ENCODE measurements around the gene CITED1. TPM values are rescaled to one million over a fixed set of nuclear protein-coding genes. Genes with fewer than 3 reads are reported as not detected.
"Not testable (repeated sequence)": the region's sequence is repeated elsewhere in the genome, so short reads cannot be mapped to it uniquely, and the experiment has no call there.

CITED1 gene
- total RNA-seq, 1 donor from 2014 or later, result 1.1 TPM

GRCh38 chrX:72330131-72330530, 24.4 kb upstream of the CITED1 start:
- H3K4me1 Mint-ChIP-seq (ENCODE audit: unreplicated experiment), result peaks cover 7% of the 10 kb centered on the region
- H3K4me3 Mint-ChIP-seq (ENCODE audit: unreplicated experiment), result no peak overlapping the region
- TF ChIP-seq CTCF (IDR thresholded peaks at IDR 0.05), result no peak
- no peaks in the 10 kb centered on the region for H3K9me3 Mint-ChIP-seq (ENCODE audit: unreplicated experiment)
- no peak overlapping the region for H3K27ac Mint-ChIP-seq (ENCODE audit: unreplicated experiment)
- no peaks in the 10 kb centered on the region for H3K27me3 Mint-ChIP-seq (ENCODE audit: unreplicated experiment)
- no peak for DNase-seq (ENCODE audit: extremely low spot score, unreplicated experiment)
- H3K36me3 Mint-ChIP-seq (ENCODE audit: unreplicated experiment), result peaks cover 5% of the 10 kb centered on the region

- H3K9me3 Mint-ChIP-seq (ENCODE audit: unreplicated experiment), result no peaks in the 10 kb centered on the region
- H3K4me1 Mint-ChIP-seq (ENCODE audit: unreplicated experiment), result peaks cover 7% of the 10 kb centered on the region
- no peak for TF ChIP-seq CTCF (IDR thresholded peaks at IDR 0.05)
- H3K27ac Mint-ChIP-seq (ENCODE audit: unreplicated experiment), result no peak overlapping the region
- no peak for DNase-seq (ENCODE audit: extremely low spot score, unreplicated experiment)
- peaks cover 5% of the 10 kb centered on the region for H3K36me3 Mint-ChIP-seq (ENCODE audit: unreplicated experiment)
- no peaks in the 10 kb centered on the region for H3K27me3 Mint-ChIP-seq (ENCODE audit: unreplicated experiment)
- H3K4me3 Mint-ChIP-seq (ENCODE audit: unreplicated experiment), result no peak overlapping the region
Measured at GRCh38 chrX:72326605-72327300, 21.0 kb upstream of the CITED1 start.

DNA sequence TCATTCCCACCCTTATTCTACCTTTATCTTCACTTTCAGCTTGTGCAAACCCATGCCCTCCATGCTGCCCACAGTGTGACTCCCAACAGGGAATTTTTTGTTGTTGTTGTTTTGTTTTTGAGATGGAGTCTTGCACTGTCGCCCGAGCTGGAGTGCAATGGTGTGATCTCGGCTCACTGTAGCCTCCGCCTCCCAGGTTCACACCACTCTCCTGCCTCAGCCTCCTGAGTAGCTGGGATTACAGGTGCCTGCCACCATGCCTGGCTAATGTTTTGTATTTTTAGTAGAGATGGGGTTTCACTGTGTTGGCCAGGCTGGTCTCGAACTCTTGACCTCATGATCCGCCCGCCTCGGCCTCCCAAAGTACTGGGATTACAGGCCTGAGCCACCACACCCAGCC, 13.9 kb upstream of the CITED1 start:
- H3K27ac Mint-ChIP-seq (ENCODE audit: unreplicated experiment); H3K36me3 Mint-ChIP-seq (ENCODE audit: unreplicated experiment); H3K4me3 Mint-ChIP-seq (ENCODE audit: unreplicated experiment); H3K9me3 Mint-ChIP-seq (ENCODE audit: unreplicated experiment); H3K27me3 Mint-ChIP-seq (ENCODE audit: unreplicated experiment); H3K4me1 Mint-ChIP-seq (ENCODE audit: unreplicated experiment): not testable (repeated sequence)
- DNase-seq (ENCODE audit: extremely low spot score, unreplicated experiment), result peak; percentile 60

DNA sequence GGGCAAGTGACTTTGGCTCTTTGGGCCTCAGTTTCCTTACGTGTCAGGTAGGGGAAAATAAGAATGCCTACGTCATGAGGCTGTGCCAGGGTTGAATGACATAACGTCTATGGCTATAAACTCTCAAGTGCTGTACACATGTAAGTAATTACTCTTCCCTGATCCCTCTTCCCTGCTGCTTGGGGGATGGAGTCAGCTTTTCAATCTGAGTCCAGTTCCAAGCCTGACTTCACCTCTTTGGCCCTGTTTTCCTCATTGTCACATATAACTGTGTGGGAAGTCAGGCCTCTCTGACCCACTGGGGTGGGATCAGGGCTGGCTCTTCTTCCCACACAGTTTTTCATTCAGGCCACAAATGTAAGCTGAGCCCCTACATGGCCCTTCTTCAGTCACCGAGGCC, 11.4 kb upstream of the CITED1 start:
- Mint-ChIP-seq H3K9me3 (ENCODE audit: unreplicated experiment) (no peaks in the 10 kb centered on the region), H3K27ac (ENCODE audit: unreplicated experiment) (no peak overlapping the region), H3K4me3 (ENCODE audit: unreplicated experiment) (no peak overlapping the region), H3K27me3 (ENCODE audit: unreplicated experiment) (no peaks in the 10 kb centered on the region), H3K4me1 (ENCODE audit: unreplicated experiment) (no peaks in the 10 kb centered on the region), H3K36me3 (ENCODE audit: unreplicated experiment) (no peaks in the 10 kb centered on the region)
- no peak for TF ChIP-seq CTCF (IDR thresholded peaks at IDR 0.05)
- peak; percentile 46 for DNase-seq (ENCODE audit: extremely low spot score, unreplicated experiment)

- no peaks in the 10 kb centered on the region for H3K9me3 Mint-ChIP-seq (ENCODE audit: unreplicated experiment)
- H3K4me1 Mint-ChIP-seq (ENCODE audit: unreplicated experiment), result no peaks in the 10 kb centered on the region
- no peak overlapping the region for H3K4me3 Mint-ChIP-seq (ENCODE audit: unreplicated experiment)
- no peaks in the 10 kb centered on the region for H3K36me3 Mint-ChIP-seq (ENCODE audit: unreplicated experiment)
- DNase-seq (ENCODE audit: extremely low spot score, unreplicated experiment), result peak; percentile 73
- no peak overlapping the region for H3K27ac Mint-ChIP-seq (ENCODE audit: unreplicated experiment)
- no peaks in the 10 kb centered on the region for H3K27me3 Mint-ChIP-seq (ENCODE audit: unreplicated experiment)
- TF ChIP-seq CTCF (IDR thresholded peaks at IDR 0.05), result no peak
Measured at GRCh38 chrX:72316408-72317110, 10.8 kb upstream of the CITED1 start.

Measured in osteocyte (in vitro differentiated cells).